Measurements from ENCODE around the gene RNF187. TPM values are rescaled to one million over a fixed set of nuclear protein-coding genes. Genes with fewer than 3 reads are reported as not detected.

RNF187 gene
- total RNA-seq, 2 experiments from 2014 or later, result 257 to 478 TPM

DNA sequence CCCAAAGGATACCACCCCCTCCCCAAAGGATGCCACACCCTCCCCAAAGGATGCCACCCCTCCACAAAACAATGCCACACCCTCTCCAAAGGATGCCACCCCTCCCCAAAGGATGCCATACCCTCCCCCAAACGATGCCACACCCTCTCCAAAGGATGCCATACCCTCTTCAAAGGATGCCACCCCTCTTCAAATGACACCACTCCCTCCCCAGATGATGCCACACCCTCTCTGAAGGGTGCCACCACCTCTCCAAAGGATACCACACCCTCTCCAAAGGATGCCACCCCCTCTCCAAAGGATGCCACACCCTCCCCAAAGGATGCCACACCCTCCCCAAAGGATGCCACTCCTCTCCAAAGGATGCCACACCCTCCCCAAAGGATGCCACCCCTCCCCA lies 48.9 kb upstream of the RNF187 start:
- no peaks in the 10 kb centered on the region for H3K36me3 ChIP-seq (ENCODE audit: insufficient read depth, low read length)
- ChIA-PET CTCF (ENCODE audit: unreplicated experiment) (no interaction called here), POLR2A (no interaction called here)
- H2AFZ ChIP-seq (ENCODE audit: low read length), result no peak overlapping the region
- intact Hi-C loops (cut with micrococcal nuclease; ENCODE audit: unreplicated experiment), result no loop called here
- no peak for DNase-seq (ENCODE audit: low spot score)
- no TSS peak for BruUV-seq (replicated peaks)
- no peaks in the 10 kb centered on the region for H3K9me3 ChIP-seq (ENCODE audit: low read length)
- TF ChIP-seq EZH2phosphoT487 (IDR thresholded peaks at IDR 0.05; ENCODE audit: borderline replicate concordance, low read depth, low read length), result no peak
- H3K27ac ChIP-seq (ENCODE audit: low read depth, low read length, poor library complexity, severe bottlenecking), result no peak overlapping the region
- H4K20me1 ChIP-seq (ENCODE audit: insufficient read depth, low read length), result no peaks in the 10 kb centered on the region
- H3K4me1 ChIP-seq (ENCODE audit: insufficient read depth, low read length, poor library complexity, severe bottlenecking), result no peaks in the 10 kb centered on the region
- no peaks in the 10 kb centered on the region for H3K79me2 ChIP-seq (ENCODE audit: insufficient read depth, low read depth, low read length)
- no peaks in the 10 kb centered on the region for H3K9me2 ChIP-seq (ENCODE audit: insufficient read depth, low read length)
- H3K4me3 ChIP-seq (ENCODE audit: low read depth, low read length, poor library complexity, severe bottlenecking), result no peak overlapping the region
- H3K4me2 ChIP-seq (ENCODE audit: low read length), result no peak overlapping the region

DNA sequence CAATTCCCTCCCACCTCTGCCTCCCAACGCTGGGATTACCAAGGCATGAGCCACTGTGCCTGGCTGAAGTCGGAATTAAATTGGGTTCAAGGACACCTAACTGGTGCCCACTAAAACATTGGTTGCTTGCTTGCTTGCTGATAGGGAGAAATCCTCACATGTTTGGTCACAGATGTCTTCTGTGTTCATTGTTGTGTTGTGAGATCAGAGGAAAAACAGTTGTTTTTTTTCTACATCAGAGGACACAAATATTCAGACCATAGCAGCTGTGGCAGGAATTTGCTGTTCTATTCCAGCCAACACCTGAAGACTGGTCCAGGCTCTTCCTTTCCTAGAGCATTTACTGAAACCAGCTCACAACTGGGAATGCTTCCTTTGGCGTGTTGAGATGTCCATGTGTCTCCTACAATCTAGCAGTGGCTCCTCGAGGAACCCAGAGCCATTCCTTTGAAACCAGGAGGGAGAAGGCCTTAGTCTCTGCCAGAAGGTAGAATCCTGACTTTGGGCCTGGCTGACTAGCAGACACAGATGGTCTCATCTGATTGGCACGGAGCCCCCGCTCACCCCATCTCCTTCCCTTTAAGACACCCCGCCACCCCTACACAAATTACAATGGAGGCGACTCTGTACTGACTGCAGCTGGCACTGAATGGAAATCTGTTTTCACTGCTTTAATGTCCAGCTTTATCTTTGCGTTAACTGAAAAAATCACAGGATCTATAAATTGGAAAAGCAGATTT lies 46.3 kb upstream of the RNF187 start:
- CTCF ChIA-PET (ENCODE audit: unreplicated experiment), result no interaction called here
- POLR2A ChIA-PET, result interaction anchor here (0.6 kb wide), 1 partner anchor 17 kb away, joined by 3 read pairs; no protein-coding TSS in a partner anchor
- H3K9me2 ChIP-seq (ENCODE audit: insufficient read depth, low read length), result no peaks in the 10 kb centered on the region
- no peaks in the 10 kb centered on the region for H4K20me1 ChIP-seq (ENCODE audit: insufficient read depth, low read length)
- no peaks in the 10 kb centered on the region for H3K4me1 ChIP-seq (ENCODE audit: insufficient read depth, low read length, poor library complexity, severe bottlenecking)
- intact Hi-C loops (cut with micrococcal nuclease; ENCODE audit: unreplicated experiment), result no loop called here
- H3K27ac ChIP-seq (ENCODE audit: low read depth, low read length, poor library complexity, severe bottlenecking), result no peak overlapping the region
- H3K79me2 ChIP-seq (ENCODE audit: insufficient read depth, low read depth, low read length), result no peaks in the 10 kb centered on the region
- TF ChIP-seq EZH2phosphoT487 (IDR thresholded peaks at IDR 0.05; ENCODE audit: borderline replicate concordance, low read depth, low read length), result no peak
- TF ChIP-seq CTCF (conservative IDR thresholded peaks at IDR 0.05; ENCODE audit: low read length), result no peak
- no peak for DNase-seq (ENCODE audit: low spot score)
- H3K36me3 ChIP-seq (ENCODE audit: insufficient read depth, low read length), result no peaks in the 10 kb centered on the region
- no peak overlapping the region for H3K4me3 ChIP-seq (ENCODE audit: low read depth, low read length, poor library complexity, severe bottlenecking)
- H3K4me2 ChIP-seq (ENCODE audit: low read length), result no peak overlapping the region
- no peaks in the 10 kb centered on the region for H3K9me3 ChIP-seq (ENCODE audit: low read length)
- no peak overlapping the region for H2AFZ ChIP-seq (ENCODE audit: low read length)
- BruUV-seq (replicated peaks), result no TSS peak

DNA sequence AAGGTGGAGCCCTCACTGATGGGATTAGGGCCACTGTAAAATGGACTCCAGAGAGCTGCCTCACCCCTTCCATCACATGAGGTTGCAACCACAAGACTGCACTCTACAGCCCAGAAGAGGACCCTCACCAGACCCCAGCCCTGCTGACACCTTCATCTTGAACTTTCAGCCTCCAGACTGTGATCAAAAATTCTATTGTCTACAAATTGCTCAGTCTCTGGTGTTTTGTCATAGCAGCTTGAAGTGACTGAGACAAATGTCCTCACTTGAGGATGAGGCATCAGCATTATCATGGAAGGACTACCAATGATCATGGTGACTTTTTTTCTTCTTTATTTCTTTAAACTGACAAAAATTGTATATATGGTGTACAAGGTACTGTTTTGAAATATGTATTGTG lies 43.8 kb upstream of the RNF187 start:
- Histone ChIP-seq H3K36me3 (ENCODE audit: insufficient read depth, low read length) (no peaks in the 10 kb centered on the region), H3K4me2 (ENCODE audit: low read length) (no peak overlapping the region), H4K20me1 (ENCODE audit: insufficient read depth, low read length) (no peaks in the 10 kb centered on the region), H3K9me3 (ENCODE audit: low read length) (no peaks in the 10 kb centered on the region), H2AFZ (ENCODE audit: low read length) (no peak overlapping the region), H3K4me1 (ENCODE audit: insufficient read depth, low read length, poor library complexity, severe bottlenecking) (no peaks in the 10 kb centered on the region), H3K9me2 (ENCODE audit: insufficient read depth, low read length) (no peaks in the 10 kb centered on the region), H3K4me3 (ENCODE audit: low read depth, low read length, poor library complexity, severe bottlenecking) (no peak overlapping the region), H3K79me2 (ENCODE audit: insufficient read depth, low read depth, low read length) (no peaks in the 10 kb centered on the region), H3K27ac (ENCODE audit: low read depth, low read length, poor library complexity, severe bottlenecking) (no peak overlapping the region)
- intact Hi-C loops (cut with micrococcal nuclease; ENCODE audit: unreplicated experiment), result no loop called here
- ChIA-PET CTCF (ENCODE audit: unreplicated experiment) (no interaction called here), POLR2A (no interaction called here)
- no peak for DNase-seq (ENCODE audit: low spot score)
- no peak for TF ChIP-seq CTCF (conservative IDR thresholded peaks at IDR 0.05; ENCODE audit: low read length)
- no peak for TF ChIP-seq EZH2phosphoT487 (IDR thresholded peaks at IDR 0.05; ENCODE audit: borderline replicate concordance, low read depth, low read length)
- no TSS peak for BruUV-seq (replicated peaks)
